Gastrocnemius medialis (tissue), 4 donors: ENCODE measurements around the gene FANCC.

Source experiments
- POLR2A ChIP-seq, 2 donors: fragments of 450-650 bp; IDR thresholded peaks; one replicate each; pipeline ENCODE4 v1.6.1; 2017; ENCODE audit warnings: antibody characterized with exemption in 2 of 2, mild to moderate bottlenecking in 2 of 2, moderate library complexity in 2 of 2
- TF ChIP-seq, protein P1 (sequence below), 5 experiments: fragments of 450-650 bp in 3 of 5; fragments of 200-600 bp in 2 of 5; sonication (generic) in 2 of 5; IDR thresholded peaks in 4 of 5; conservative IDR thresholded peaks in 1 of 5; 1 replicate in 4 of 5; 2 replicates in 1 of 5; pipeline ENCODE4 v1.5.1; 2016 to 2019; ENCODE audit warnings: antibody characterized with exemption in 5 of 5, mild to moderate bottlenecking in 3 of 5, moderate library complexity in 3 of 5

DNA sequence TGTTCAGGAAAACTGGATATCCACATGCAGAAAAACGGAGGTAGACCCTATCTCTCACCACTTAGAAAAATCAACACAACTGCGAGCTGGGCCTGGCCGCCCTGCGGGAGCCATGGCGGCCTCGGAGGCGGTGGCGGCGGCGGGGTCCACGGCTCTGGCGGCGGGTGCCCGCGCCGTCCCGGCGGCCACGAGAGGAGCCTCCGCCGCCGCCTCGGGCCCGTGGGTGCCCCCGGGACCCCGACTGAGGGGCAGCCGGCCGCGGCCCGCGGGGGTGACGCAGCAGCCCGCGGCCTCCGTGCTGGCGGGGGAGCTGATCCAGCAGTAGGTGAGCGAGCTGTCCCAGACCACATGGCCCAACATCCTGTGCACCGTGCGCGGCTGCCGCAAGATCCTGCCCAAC, 25.3 kb downstream of the FANCC start:
- TF ChIP-seq, protein P1, sequence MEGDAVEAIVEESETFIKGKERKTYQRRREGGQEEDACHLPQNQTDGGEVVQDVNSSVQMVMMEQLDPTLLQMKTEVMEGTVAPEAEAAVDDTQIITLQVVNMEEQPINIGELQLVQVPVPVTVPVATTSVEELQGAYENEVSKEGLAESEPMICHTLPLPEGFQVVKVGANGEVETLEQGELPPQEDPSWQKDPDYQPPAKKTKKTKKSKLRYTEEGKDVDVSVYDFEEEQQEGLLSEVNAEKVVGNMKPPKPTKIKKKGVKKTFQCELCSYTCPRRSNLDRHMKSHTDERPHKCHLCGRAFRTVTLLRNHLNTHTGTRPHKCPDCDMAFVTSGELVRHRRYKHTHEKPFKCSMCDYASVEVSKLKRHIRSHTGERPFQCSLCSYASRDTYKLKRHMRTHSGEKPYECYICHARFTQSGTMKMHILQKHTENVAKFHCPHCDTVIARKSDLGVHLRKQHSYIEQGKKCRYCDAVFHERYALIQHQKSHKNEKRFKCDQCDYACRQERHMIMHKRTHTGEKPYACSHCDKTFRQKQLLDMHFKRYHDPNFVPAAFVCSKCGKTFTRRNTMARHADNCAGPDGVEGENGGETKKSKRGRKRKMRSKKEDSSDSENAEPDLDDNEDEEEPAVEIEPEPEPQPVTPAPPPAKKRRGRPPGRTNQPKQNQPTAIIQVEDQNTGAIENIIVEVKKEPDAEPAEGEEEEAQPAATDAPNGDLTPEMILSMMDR (IDR thresholded peaks at IDR 0.05 in 4 of 5, conservative IDR thresholded peaks at IDR 0.05 in 1 of 5): no peak
- TF ChIP-seq POLR2A (IDR thresholded peaks at IDR 0.05): no peak
